K562 (cell line): ENCODE measurements around the gene LRRC8E. TPM values are rescaled to one million over a fixed set of nuclear protein-coding genes. Genes with fewer than 3 reads are reported as not detected.

Experiments used
- ATAC-seq: fragments of 200-7000 bp; cut with Tn5 transposase; 3 replicates; pipeline ENCODE4 v1.9.1; 2020; ENCODE audit warnings: moderate library complexity
- BruUV-seq: library from RNA; stranded (reverse); fragments of 400-500 nt; replicated peaks from 2 replicates; lab custom pipeline; 2021; lab: Mats Ljungman, UMichigan
- CTCF ChIA-PET: fragments of 300-600 bp; formaldehyde crosslinking; extraction: SDS; loops from one replicate; lab custom pipeline; 2021; ENCODE audit warnings: low intra/inter-chr PET ratio; lab: Yijun Ruan, JAX
- POLR2A ChIA-PET: fragments of 300-600, 350-650 bp; sonication (Branson Sonifier 250); formaldehyde crosslinking; extraction: SDS; loops from one replicate; lab custom pipeline; 2021; ENCODE audit warnings: antibody characterized with exemption, inconsistent platforms; lab: Yijun Ruan, JAX
- DNase-seq, 4 experiments: peaks; one replicate each; pipeline versions ENCODE4 v3.0.0 to v3.0.0-alpha.2; 2011 to 2018; ENCODE audit warnings: low spot score in 3 of 4, mixed read lengths in 3 of 4; ENCODE audit errors: extremely low read depth in 1 of 4
- FAIRE-seq: peaks from 2 replicates; lab custom pipeline; 2011; peaks lifted over from hg19 to GRCh38; lab: Jason Lieb, UNC
- H2AFZ ChIP-seq: 2 replicates; pipeline ENCODE4 v1.6.0; 2011; ENCODE audit warnings: low read depth, low read length, control low read depth, inconsistent platforms
- H3K27ac ChIP-seq: fragments of 200-600 bp; 3 replicates; pipeline ENCODE4 v1.8.0; 2011; ENCODE audit warnings: low read depth, mild to moderate bottlenecking, control low read depth, inconsistent platforms, low read length, moderate library complexity, mixed read lengths; ENCODE audit errors: extremely low read depth
- H3K27me3 ChIP-seq, 2 experiments: fragments of 300-600 bp in 1 of 2; 2 replicates in 1 of 2; 3 replicates in 1 of 2; pipeline versions ENCODE4 v1.6.0 to v1.8.0; 2011; ENCODE audit warnings: inconsistent platforms in 2 of 2, low read length in 2 of 2, mild to moderate bottlenecking in 1 of 2, mixed read lengths in 1 of 2, moderate library complexity in 1 of 2; ENCODE audit not compliant: control insufficient read depth in 2 of 2, insufficient read depth in 2 of 2
- H3K36me3 ChIP-seq: fragments of 300-600 bp; 3 replicates; pipeline ENCODE4 v1.8.0; 2011; ENCODE audit warnings: mild to moderate bottlenecking, low read length, inconsistent platforms; ENCODE audit not compliant: control insufficient read depth, insufficient read depth
- H3K4me1 ChIP-seq, 2 experiments: fragments of 200-600 bp in 1 of 2; replicated peaks in 1 of 2; 2 replicates in 1 of 2; 3 replicates in 1 of 2; pipeline versions ENCODE4 v1.5.1 to v1.8.0; 2011; ENCODE audit warnings: inconsistent platforms in 2 of 2, low read length in 2 of 2, mild to moderate bottlenecking in 1 of 2, mixed read lengths in 1 of 2, moderate library complexity in 1 of 2; ENCODE audit not compliant: control insufficient read depth in 2 of 2, insufficient read depth in 2 of 2
- H3K4me2 ChIP-seq: 2 replicates; pipeline ENCODE4 v1.6.1; 2011; ENCODE audit warnings: low read length, control low read depth, inconsistent platforms, mixed read lengths; ENCODE audit not compliant: insufficient read depth
- H3K4me3 ChIP-seq: fragments of 200-600 bp; sonication (generic), shearing (Covaris generic); 2 replicates; pipeline ENCODE4 v1.5.1; 2016; ENCODE audit warnings: control low read depth, inconsistent platforms
- H3K79me2 ChIP-seq: fragments of 200-600 bp; 3 replicates; pipeline ENCODE4 v1.8.0; 2011; ENCODE audit warnings: low read length, inconsistent platforms; ENCODE audit not compliant: control insufficient read depth, insufficient read depth
- H3K9ac ChIP-seq, 2 experiments: 2 replicates each; pipeline versions ENCODE4 v1.6.0 to v1.6.1; 2011; ENCODE audit warnings: low read depth in 2 of 2, low read length in 2 of 2, control low read depth in 1 of 2, inconsistent platforms in 1 of 2, mild to moderate bottlenecking in 1 of 2, mixed read lengths in 1 of 2; ENCODE audit not compliant: insufficient read depth in 1 of 2
- H3K9me1 ChIP-seq: one replicate; pipeline ENCODE4 v1.6.0; 2011; ENCODE audit warnings: inconsistent platforms, mild to moderate bottlenecking, low read length, moderate library complexity; ENCODE audit not compliant: control insufficient read depth, insufficient read depth
- H3K9me3 ChIP-seq: replicated peaks from 2 replicates; pipeline ENCODE4 v1.5.1; 2011; ENCODE audit warnings: low read depth, low read length, inconsistent platforms; ENCODE audit not compliant: control insufficient read depth, insufficient read depth
- H4K20me1 ChIP-seq: replicated peaks from 2 replicates; pipeline ENCODE4 v1.6.1; 2011; ENCODE audit warnings: low read length, inconsistent platforms, mixed read lengths; ENCODE audit not compliant: control insufficient read depth, insufficient read depth
- ETV1 ChIP-seq: fragments of 450-650 bp; conservative IDR thresholded peaks from 2 replicates; pipeline ENCODE4 v1.6.1; 2016; ENCODE audit warnings: missing genetic modification characterization, control low read depth, low read depth, missing compliant biosample characterization
- POLR2G ChIP-seq: fragments of 200-400 bp; formaldehyde crosslinking; IDR thresholded peaks from 2 replicates; pipeline ENCODE4 v1.6.1; 2017; ENCODE audit warnings: low read depth, mild to moderate bottlenecking, antibody characterized with exemption, low read length, moderate library complexity
- USF1 ChIP-seq: sonication (generic); formaldehyde crosslinking; IDR thresholded peaks from 2 replicates; pipeline ENCODE4 v1.9.0; 2022; ENCODE audit warnings: mild to moderate bottlenecking, missing genetic modification reagents
- ZHX1 ChIP-seq: fragments of 150-350 bp; conservative IDR thresholded peaks from 2 replicates; pipeline ENCODE4 v1.6.1; 2014; ENCODE audit warnings: low read length
- WGBS: fragments of 100-300 bp; shearing (Covaris generic); methylation state at CpG from one replicate; pipeline ENCODE4 v1.1.6; 2016; ENCODE audit warnings: low coverage, mixed read lengths; ENCODE audit not compliant: insufficient coverage; ENCODE audit errors: missing lambda C conversion rate; 5-methylcytosine and 5-hydroxymethylcytosine counted together
- in situ Hi-C: fragments of 300-500 bp; cut with MboI; formaldehyde crosslinking; loops from 4 replicates; pipeline ENCODE4 v1.15.0; 2018; ENCODE audit warnings: inconsistent platforms, mixed read lengths
- intact Hi-C: fragments of 100-400 bp; cut with micrococcal nuclease; formaldehyde crosslinking; loops from 2 replicates; pipeline ENCODE4 v1.14.2; 2022
- polyA plus RNA-seq, 8 experiments: library from polyadenylated mRNA; depleted of rRNA in 4 of 8; stranded (reverse) in 5 of 8; unstranded in 3 of 8; fragments of >200 nt; fragmentation: Nextera tagmentation in 2 of 8; fragmentation: Illumina TruSeq in 1 of 8; extraction: Ambion mirVana in 2 of 8; extraction: Trizol in 1 of 8; gene quantifications; 2 replicates each; pipeline versions ENCODE4 v1.2.1 to v1.2.3, GENCODE V29; 2011 to 2014; ENCODE audit warnings: inconsistent platforms in 1 of 8, missing spikeins in 1 of 8
- total RNA-seq, 7 experiments: library from RNA; depleted of rRNA in 6 of 7; stranded (reverse); fragments of >200 nt in 6 of 7; fragmentation: Illumina TruSeq in 2 of 7; extraction: Trizol in 2 of 7; gene quantifications; 2 replicates each; pipeline versions ENCODE4 v1.2.1 to v1.2.3, GENCODE V29; 2011 to 2021; ENCODE audit warnings: low replicate concordance in 1 of 7
- TF ChIP-seq, protein P1 (sequence below): sonication (generic); formaldehyde crosslinking; IDR thresholded peaks from 2 replicates; pipeline ENCODE4 v1.9.0; 2022; ENCODE audit warnings: mild to moderate bottlenecking, missing genetic modification reagents

The LRRC8E gene
- total and polyA plus RNA-seq, 9 of the 15 experiments (the other 6 are each of a cell fraction or from before 2014, with no cell fraction given), result 0.08 to 5.7 (median 3.5) TPM; not detected in 1

GRCh38 chr19:7847664-7848063 lies 40.6 kb upstream of the LRRC8E start:
- no peaks in the 10 kb centered on the region for H3K9me1 ChIP-seq
- H2AFZ ChIP-seq, result no peak overlapping the region
- no TSS peak for BruUV-seq
- H3K27ac ChIP-seq, result no peak overlapping the region
- no peak for DNase-seq
- H3K36me3 ChIP-seq, result no peaks in the 10 kb centered on the region
- H3K9me3 ChIP-seq, result peaks cover 6% of the 10 kb centered on the region
- H4K20me1 ChIP-seq, result peaks cover 22% of the 10 kb centered on the region
- no peak overlapping the region for H3K4me3 ChIP-seq
- no peak overlapping the region for H3K9ac ChIP-seq
- no peak for FAIRE-seq
- in situ Hi-C loops, result no loop called here
- H3K27me3 ChIP-seq, result peaks cover 22 to 66% of the 10 kb centered on the region in 2 experiments; a peak in 4 of 5 replicates
- ChIA-PET POLR2A (interaction anchor here (0.6 kb wide), 1 partner anchor 704 kb away, joined by 3 read pairs; no protein-coding TSS in a partner anchor), CTCF (no interaction called here)
- intact Hi-C loops, result no loop called here
- H3K4me1 ChIP-seq, result peaks cover under 1 to 47% of the 10 kb centered on the region in 2 experiments; a peak in 2 of 5 replicates
- no peaks in the 10 kb centered on the region for H3K79me2 ChIP-seq
- no peak overlapping the region for H3K4me2 ChIP-seq
- WGBS, result 16% methylated on average over 18 of the region's 23 CpGs
- ATAC-seq, result no peak
- TF ChIP-seq POLR2G (peak; percentile 23; the same call in 1 of the 2 replicates), ETV1 (tag) (no peak), USF1 (CRISPR knock-in tag) (0 out of 2 replicates have a peak, but pooled peaks have one; percentile 6), ZHX1 (no peak)
- TF ChIP-seq, protein P1, sequence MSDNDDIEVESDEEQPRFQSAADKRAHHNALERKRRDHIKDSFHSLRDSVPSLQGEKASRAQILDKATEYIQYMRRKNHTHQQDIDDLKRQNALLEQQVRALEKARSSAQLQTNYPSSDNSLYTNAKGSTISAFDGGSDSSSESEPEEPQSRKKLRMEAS (CRISPR knock-in tag), result 0 out of 2 replicates have a peak, but pooled peaks have one; percentile 10
